Left lung (tissue), 10 donors: ENCODE data around the gene HK1. TPM values are rescaled to one million over a fixed set of nuclear protein-coding genes. Genes with fewer than 3 reads are reported as not detected.

Source experiments
- ATAC-seq: fragments of 200-7000 bp; cut with Tn5 transposase; one replicate; pipeline ENCODE4 v1.9.1; 2020; ENCODE audit warnings: moderate library complexity
- DNase-seq, 4 donors: peaks; one replicate each; pipeline ENCODE4 v3.0.0-alpha.2; 2013 to 2020
- H3K27ac ChIP-seq, 2 donors: fragments of 200-600 bp; sonication (generic) in 1 of 2; one replicate each; pipeline versions ENCODE4 v1.5.0 to v1.8.0; 2020 to 2021
- H3K27me3 ChIP-seq, 2 donors: fragments of 200-600 bp; sonication (generic) in 1 of 2; one replicate each; pipeline versions ENCODE4 v1.5.0 to v1.8.0; 2020 to 2021
- H3K36me3 ChIP-seq, 2 donors: fragments of 200-600 bp; sonication (generic) in 1 of 2; one replicate each; pipeline versions ENCODE4 v1.5.0 to v1.8.0; 2020 to 2021
- H3K4me1 ChIP-seq, 2 donors: fragments of 200-600 bp; one replicate each; pipeline ENCODE4 v1.8.0; 2021
- H3K4me3 ChIP-seq, 2 donors: fragments of 200-600 bp; sonication (generic) in 1 of 2; one replicate each; pipeline versions ENCODE4 v1.5.0 to v1.8.0; 2020 to 2021; ENCODE audit warnings: mild to moderate bottlenecking in 1 of 2
- H3K9me3 ChIP-seq, 2 donors: fragments of 200-600 bp; sonication (generic) in 1 of 2; one replicate each; pipeline versions ENCODE4 v1.5.0 to v1.8.0; 2020 to 2021
- intact Hi-C, 2 donors: fragments of 100-400 bp; cut with DNase I; formaldehyde crosslinking; loops; one replicate each; pipeline versions ENCODE4 v1.11.2 to v1.14.2; 2022
- polyA plus RNA-seq, 6 donors: library from polyadenylated mRNA; unstranded; fragments of 120-200 nt; gene quantifications; one replicate each; pipeline ENCODE4 v1.2.1, GENCODE V29; 2013; ENCODE audit not compliant: insufficient read length in 6 of 6
- total RNA-seq, 2 donors: library from RNA; stranded (reverse); fragmentation: NEBNext Ultra II Directional; extraction: Animal tissue kit (Norgen Biotek cat#: 25700); gene quantifications; one replicate each; pipeline ENCODE4 v1.2.1, GENCODE V29; 2021
- TF ChIP-seq, protein P1 (sequence below), 2 donors: fragments of 200-600 bp; sonication (generic) in 1 of 2; IDR thresholded peaks; one replicate each; pipeline versions ENCODE4 v1.5.0 to v1.8.0; 2021; ENCODE audit warnings: antibody characterized with exemption in 2 of 2
- donor health status: DM: no; HTN: yes; CAD: no.
- donor health status: DM: no; HTN: no; CAD: no.

The HK1 gene
- total and polyA plus RNA-seq, 8 donors = 51.5 to 126 (median 57.8) TPM

GRCh38 chr10:69243817-69244216, 34.5 kb upstream of the HK1 start:
- Histone ChIP-seq H3K9me3 (no peaks in the 10 kb centered on the region), H3K27ac (no peak overlapping the region), H3K4me3 (no peak overlapping the region), H3K4me1 (peaks cover 0 to 14% of the 10 kb centered on the region in 2 donors), H3K36me3 (no peaks in the 10 kb centered on the region), H3K27me3 (no peaks in the 10 kb centered on the region)
- ATAC-seq = no peak
- TF ChIP-seq, protein P1, sequence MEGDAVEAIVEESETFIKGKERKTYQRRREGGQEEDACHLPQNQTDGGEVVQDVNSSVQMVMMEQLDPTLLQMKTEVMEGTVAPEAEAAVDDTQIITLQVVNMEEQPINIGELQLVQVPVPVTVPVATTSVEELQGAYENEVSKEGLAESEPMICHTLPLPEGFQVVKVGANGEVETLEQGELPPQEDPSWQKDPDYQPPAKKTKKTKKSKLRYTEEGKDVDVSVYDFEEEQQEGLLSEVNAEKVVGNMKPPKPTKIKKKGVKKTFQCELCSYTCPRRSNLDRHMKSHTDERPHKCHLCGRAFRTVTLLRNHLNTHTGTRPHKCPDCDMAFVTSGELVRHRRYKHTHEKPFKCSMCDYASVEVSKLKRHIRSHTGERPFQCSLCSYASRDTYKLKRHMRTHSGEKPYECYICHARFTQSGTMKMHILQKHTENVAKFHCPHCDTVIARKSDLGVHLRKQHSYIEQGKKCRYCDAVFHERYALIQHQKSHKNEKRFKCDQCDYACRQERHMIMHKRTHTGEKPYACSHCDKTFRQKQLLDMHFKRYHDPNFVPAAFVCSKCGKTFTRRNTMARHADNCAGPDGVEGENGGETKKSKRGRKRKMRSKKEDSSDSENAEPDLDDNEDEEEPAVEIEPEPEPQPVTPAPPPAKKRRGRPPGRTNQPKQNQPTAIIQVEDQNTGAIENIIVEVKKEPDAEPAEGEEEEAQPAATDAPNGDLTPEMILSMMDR (IDR thresholded peaks at IDR 0.05) = no peak
- intact Hi-C loops = no loop called here
- DNase-seq = no peak

DNA sequence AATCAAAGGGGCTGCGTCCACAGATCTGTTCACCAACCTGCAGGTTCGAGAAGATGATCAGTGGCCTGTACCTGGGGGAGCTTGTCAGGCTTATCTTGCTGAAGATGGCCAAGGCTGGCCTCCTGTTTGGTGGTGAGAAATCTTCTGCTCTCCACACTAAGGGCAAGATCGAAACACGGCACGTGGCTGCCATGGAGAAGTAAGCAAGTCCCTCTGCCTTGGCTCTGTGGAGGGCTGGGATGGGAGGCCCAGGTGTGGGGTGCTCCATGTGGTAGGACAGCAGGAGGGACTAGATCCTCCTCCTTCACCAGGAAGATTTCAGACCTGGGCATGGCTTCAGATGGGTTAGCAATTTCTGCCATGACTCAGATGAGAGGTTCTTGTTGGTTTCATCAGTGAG, 32.3 kb upstream of the HK1 start:
- Histone ChIP-seq H3K9me3 (no peaks in the 10 kb centered on the region), H3K4me1 (no peaks in the 10 kb centered on the region), H3K4me3 (no peak overlapping the region), H3K27me3 (no peaks in the 10 kb centered on the region), H3K27ac (no peak overlapping the region), H3K36me3 (no peaks in the 10 kb centered on the region)
- DNase-seq (no peak), ATAC-seq (no peak)
- intact Hi-C loops = no loop called here
- TF ChIP-seq, protein P1 (IDR thresholded peaks at IDR 0.05) = no peak

DNA sequence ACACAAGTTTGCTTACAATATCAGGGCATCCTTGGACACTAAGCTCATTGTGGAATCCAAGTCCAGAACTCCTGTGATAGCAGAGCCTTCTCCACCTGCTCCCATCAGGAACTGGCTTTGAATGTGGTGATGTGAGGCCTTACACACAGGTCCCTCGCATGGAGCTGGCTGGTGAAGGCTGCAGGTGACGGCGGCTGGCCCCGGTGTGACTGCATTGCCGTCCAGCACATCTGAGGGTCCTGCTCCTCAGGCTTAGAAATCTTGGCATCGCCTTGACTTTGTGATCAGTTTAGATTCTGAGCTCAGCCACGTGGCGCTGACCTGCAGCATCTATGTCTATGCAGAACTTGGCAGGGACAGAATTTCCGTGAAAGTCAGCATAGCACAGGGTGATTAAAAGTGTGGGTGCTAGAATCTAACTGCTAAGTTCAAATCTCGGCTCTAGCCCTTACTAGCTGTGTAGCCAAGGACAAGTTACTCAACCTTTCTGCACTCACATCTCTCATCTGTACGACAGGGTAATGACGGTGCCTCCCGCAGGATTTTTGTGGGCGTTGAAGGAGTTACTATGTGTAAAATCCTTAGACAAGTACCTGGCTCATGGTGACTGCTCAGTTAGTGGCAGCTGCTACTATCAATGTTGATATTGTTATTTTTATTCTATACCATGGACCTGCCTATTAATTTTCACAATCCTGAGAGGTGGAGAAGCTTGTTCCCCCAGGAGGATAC, 31.5 kb upstream of the HK1 start:
- H3K4me3 ChIP-seq = no peak overlapping the region
- TF ChIP-seq, protein P1 (IDR thresholded peaks at IDR 0.05) = no peak
- H3K27me3 ChIP-seq = no peaks in the 10 kb centered on the region
- ATAC-seq (no peak), DNase-seq (no peak)
- intact Hi-C loops = no loop called here
- no peaks in the 10 kb centered on the region for H3K36me3 ChIP-seq
- no peaks in the 10 kb centered on the region for H3K4me1 ChIP-seq
- H3K9me3 ChIP-seq = no peaks in the 10 kb centered on the region
- H3K27ac ChIP-seq = no peak overlapping the region

DNA sequence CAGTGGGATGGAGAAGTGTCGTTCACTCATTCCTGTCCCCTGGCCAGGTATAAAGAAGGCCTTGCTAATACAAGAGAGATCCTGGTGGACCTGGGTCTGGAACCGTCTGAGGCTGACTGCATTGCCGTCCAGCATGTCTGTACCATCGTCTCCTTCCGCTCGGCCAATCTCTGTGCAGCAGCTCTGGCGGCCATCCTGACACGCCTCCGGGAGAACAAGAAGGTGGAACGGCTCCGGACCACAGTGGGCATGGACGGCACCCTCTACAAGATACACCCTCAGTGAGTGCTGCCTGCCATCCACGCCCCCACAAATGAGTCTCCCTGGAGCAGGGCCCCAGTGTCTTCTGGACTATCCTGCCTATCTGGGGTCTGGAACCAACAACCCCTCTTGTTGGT, 31.0 kb upstream of the HK1 start:
- no peak overlapping the region for H3K27ac ChIP-seq
- intact Hi-C loops = no loop called here
- no peak overlapping the region for H3K4me3 ChIP-seq
- no peaks in the 10 kb centered on the region for H3K4me1 ChIP-seq
- TF ChIP-seq, protein P1 (IDR thresholded peaks at IDR 0.05) = no peak
- no peaks in the 10 kb centered on the region for H3K9me3 ChIP-seq
- H3K36me3 ChIP-seq = no peaks in the 10 kb centered on the region
- no peak for DNase-seq
- H3K27me3 ChIP-seq = no peaks in the 10 kb centered on the region
- ATAC-seq = no peak

DNA sequence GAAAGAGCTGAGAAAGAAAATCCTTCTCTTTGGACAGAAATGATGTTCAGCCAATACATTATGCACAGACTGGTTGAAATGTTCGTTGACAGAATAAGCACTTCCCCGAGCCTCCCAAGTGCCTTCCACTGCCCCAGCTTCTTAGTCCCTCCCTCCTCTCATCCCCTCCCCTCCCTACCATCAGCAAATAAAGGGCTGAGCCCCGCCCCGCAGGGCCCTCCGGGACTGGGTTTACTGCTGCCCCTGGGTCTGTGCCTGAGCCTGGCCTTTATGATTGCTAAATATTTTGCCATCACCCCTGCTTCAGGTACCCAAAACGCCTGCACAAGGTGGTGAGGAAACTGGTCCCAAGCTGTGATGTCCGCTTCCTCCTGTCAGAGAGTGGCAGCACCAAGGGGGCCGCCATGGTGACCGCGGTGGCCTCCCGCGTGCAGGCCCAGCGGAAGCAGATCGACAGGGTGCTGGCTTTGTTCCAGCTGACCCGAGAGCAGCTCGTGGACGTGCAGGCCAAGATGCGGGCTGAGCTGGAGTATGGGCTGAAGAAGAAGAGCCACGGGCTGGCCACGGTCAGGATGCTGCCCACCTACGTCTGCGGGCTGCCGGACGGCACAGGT, 30.1 kb upstream of the HK1 start:
- intact Hi-C loops = no loop called here
- Histone ChIP-seq H3K27me3 (no peaks in the 10 kb centered on the region), H3K36me3 (no peaks in the 10 kb centered on the region), H3K4me3 (no peak overlapping the region), H3K9me3 (no peaks in the 10 kb centered on the region), H3K27ac (no peak overlapping the region), H3K4me1 (no peaks in the 10 kb centered on the region)
- DNase-seq (no peak), ATAC-seq (no peak)
- TF ChIP-seq, protein P1 (IDR thresholded peaks at IDR 0.05) = no peak
